GM12892 (cell line): ENCODE measurements around the gene ATP6V0D1.

Source experiments
- POLR2A ChIP-seq: IDR thresholded peaks from 2 replicates; pipeline ENCODE4 v1.6.1; 2011; ENCODE audit warnings: low read depth, low read length, control low read depth
- POLR2AphosphoS5 ChIP-seq: IDR thresholded peaks from 2 replicates; pipeline ENCODE4 v1.6.1; 2011; ENCODE audit warnings: low read depth, low read length, control low read depth
- TAF1 ChIP-seq: IDR thresholded peaks from 2 replicates; pipeline ENCODE4 v1.6.1; 2011; ENCODE audit warnings: low read depth, mild to moderate bottlenecking, control low read depth, low read length, borderline replicate concordance

GRCh38 chr16:67404740-67405226 lies 76.2 kb downstream of the ATP6V0D1 start:
- TF ChIP-seq POLR2A, result no peak
- TF ChIP-seq POLR2AphosphoS5, result no peak
- TF ChIP-seq TAF1, result no peak
